Ovary (tissue), 10 donors: ENCODE results near the gene FSD1. TPM values are rescaled to one million over a fixed set of nuclear protein-coding genes. Genes with fewer than 3 reads are reported as not detected.

Experiments
- DNase-seq, 5 donors: peaks; one replicate each; pipeline ENCODE4 v3.0.0-alpha.2; 2019 to 2020
- H3K27ac ChIP-seq, 2 donors: fragments of 200-600 bp; one replicate each; pipeline versions ENCODE4 v1.5.1 to v1.8.0; 2019 to 2022
- H3K27me3 ChIP-seq: fragments of 200-600 bp; one replicate; pipeline ENCODE4 v1.8.0; 2022
- H3K36me3 ChIP-seq: fragments of 200-600 bp; sonication (generic); one replicate; pipeline ENCODE4 v1.5.1; 2019
- H3K4me1 ChIP-seq: one replicate; pipeline ENCODE4 v1.8.1; 2013; ENCODE audit warnings: mild to moderate bottlenecking, moderate library complexity; ENCODE audit not compliant: insufficient read depth
- H3K4me3 ChIP-seq: fragments of 200-600 bp; sonication (generic); one replicate; pipeline ENCODE4 v1.5.1; 2017
- H3K9me3 ChIP-seq, 2 donors: fragments of 200-600 bp in 1 of 2; sonication (generic) in 1 of 2; one replicate each; pipeline versions ENCODE4 v1.5.1 to v1.8.1; 2013 to 2019; ENCODE audit warnings: mild to moderate bottlenecking in 1 of 2, moderate library complexity in 1 of 2
- CTCF ChIP-seq, 3 donors: fragments of 450-650 bp in 2 of 3; fragments of 200-600 bp in 1 of 3; IDR thresholded peaks; one replicate each; pipeline versions ENCODE4 v1.5.1 to v1.8.0; 2016 to 2022; ENCODE audit warnings: antibody characterized with exemption in 3 of 3, mild to moderate bottlenecking in 1 of 3
- EP300 ChIP-seq: sonication (generic); formaldehyde crosslinking; IDR thresholded peaks from one replicate; pipeline ENCODE4 v1.6.1; 2017; ENCODE audit warnings: antibody characterized with exemption
- POLR2A ChIP-seq: fragments of 450-650 bp; IDR thresholded peaks from one replicate; pipeline ENCODE4 v1.6.1; 2017; ENCODE audit warnings: antibody characterized with exemption, mild to moderate bottlenecking, moderate library complexity
- WGBS, 3 donors: extraction: QIAGEN DNeasy Blood & Tissue Kit in 1 of 3; methylation state at CpG; one replicate each; pipeline versions ENCODE4 v1.1.5 to v1.1.7; 2013 to 2017; 5-methylcytosine and 5-hydroxymethylcytosine counted together
- intact Hi-C, 4 donors: fragments of 100-400 bp; cut with DNase I; formaldehyde crosslinking; loops; one replicate each; pipeline versions ENCODE4 v1.11.0 to v1.15.1; 2022 to 2023
- long read RNA-seq, 3 donors: library from polyadenylated mRNA in 2 of 3; unstranded in 2 of 3; transcript quantifications; one replicate each; pipeline ENCODE4 v2.0.0 and lab custom pipeline, GENCODE V29; 2021 to 2026
- polyA plus RNA-seq, 2 donors: library from polyadenylated mRNA; stranded (reverse); fragments of 200-250 nt in 1 of 2; fragments of 350-450 nt in 1 of 2; fragmentation: Illumina TruSeq in 1 of 2; extraction: RNeasy Lipid Tissue Mini Kit (QIAGEN cat#74804) in 1 of 2; gene quantifications; one replicate each; pipeline ENCODE4 v1.2.3, GENCODE V29; 2013 to 2014
- total RNA-seq, 7 donors: library from RNA; depleted of rRNA in 2 of 7; stranded (reverse); fragments of >200 nt in 2 of 7; fragmentation: NEBNext Ultra II Directional in 3 of 7; extraction: Animal tissue kit (Norgen Biotek cat#: 25700) in 3 of 7; gene quantifications; one replicate each; pipeline versions ENCODE4 v1.1.0 to v1.2.4, GENCODE V29; 2016 to 2023
- donor health status: DM: no; HTN: no; CAD: no; lungs with moderate emphysema.
- donor health status: DM: no; HTN: no; CAD: no.
- donor health status: Bipolar disorder and iron deficiency.
- donor health status: DM: yes; HTN: yes; CAD: no.
- donor health status: DM: no; HTN: no; CAD: no.
- donor health status: DM: yes; HTN: yes; CAD: no.

The FSD1 gene
- total RNA-seq (under 1 TPM in 2 of 7 donors, not detected in 5; 0.11 to 0.18 TPM), polyA plus RNA-seq (under 1 TPM in 1 of 2 donors, not detected in 1; 0.48 TPM)
- long read RNA-seq, donor 1, partial matches to known transcripts = 0 of 1 reads
- long read RNA-seq, donor 1, other reads (novel, unspliced or antisense) = 1 of 1 reads
- long read RNA-seq, donor 2, transcript FSD1-201 (13 exons, 1,831 nt) = major isoform, 7 of 9 reads
- long read RNA-seq, donor 2, partial matches to known transcripts = 0 of 9 reads
- long read RNA-seq, donor 2, other reads (novel, unspliced or antisense) = 0 of 9 reads
- long read RNA-seq, donor 3 = 0 reads

- no peaks in the 10 kb centered on the region for H3K4me1 ChIP-seq
- H3K36me3 ChIP-seq = no peaks in the 10 kb centered on the region
- no peak within 1 kb of the TSS for H3K27ac ChIP-seq
- TF ChIP-seq CTCF (IDR thresholded peaks at IDR 0.05) (no peak), EP300 (no peak), POLR2A (no peak)
- intact Hi-C loops = no loop called here
- H3K4me3 ChIP-seq = no peak within 1 kb of the TSS
- DNase-seq = peak in 2 of 5 donors; percentile 51
- no peaks in the 10 kb centered on the region for H3K27me3 ChIP-seq
- no peaks in the 10 kb centered on the region for H3K9me3 ChIP-seq
- 4 to 5% (median 5%) methylated on average over 20 to 63 of the region's 63 CpGs for WGBS, 3 donors
Observed at GRCh38 chr19:4304538-4305256, at the start of gene FSD1. FSD1 (plus strand) TSS chr19:4304598; CDS start chr19:4304747, 149 bp downstream.

GRCh38 chr19:4256563-4256962 lies 47.8 kb upstream of the FSD1 start:
- Histone ChIP-seq H3K4me3 (no peak overlapping the region), H3K36me3 (peaks cover 4% of the 10 kb centered on the region), H3K4me1 (no peaks in the 10 kb centered on the region), H3K27ac (no peak overlapping the region), H3K9me3 (peaks cover 0 to 10% of the 10 kb centered on the region in 2 donors), H3K27me3 (no peaks in the 10 kb centered on the region)
- TF ChIP-seq EP300 = no peak
- no peak for TF ChIP-seq CTCF (IDR thresholded peaks at IDR 0.05)
- no peak for TF ChIP-seq POLR2A
- intact Hi-C loops = no loop called here
- WGBS, 3 donors = 97 to 100% (median 98%) methylated on average over 4 of the region's 4 CpGs
- DNase-seq = no peak

GRCh38 chr19:4257025-4257424 lies 47.4 kb upstream of the FSD1 start:
- Histone ChIP-seq H3K36me3 (peaks cover 4% of the 10 kb centered on the region), H3K27me3 (no peaks in the 10 kb centered on the region), H3K9me3 (peaks cover 0 to 10% of the 10 kb centered on the region in 2 donors), H3K27ac (no peak overlapping the region), H3K4me1 (no peaks in the 10 kb centered on the region), H3K4me3 (no peak overlapping the region)
- TF ChIP-seq CTCF (IDR thresholded peaks at IDR 0.05) = no peak
- no peak for TF ChIP-seq EP300
- TF ChIP-seq POLR2A = no peak
- WGBS, 3 donors = 79 to 88% (median 84%) methylated on average over 6 of the region's 6 CpGs
- intact Hi-C loops = no loop called here
- no peak for DNase-seq

GRCh38 chr19:4258181-4258580 lies 46.2 kb upstream of the FSD1 start:
- Histone ChIP-seq H3K4me1 (no peaks in the 10 kb centered on the region), H3K27ac (no peak overlapping the region), H3K4me3 (no peak overlapping the region), H3K9me3 (peaks cover 0 to 10% of the 10 kb centered on the region in 2 donors), H3K27me3 (no peaks in the 10 kb centered on the region), H3K36me3 (peaks cover 4% of the 10 kb centered on the region)
- no peak for DNase-seq
- intact Hi-C loops = no loop called here
- TF ChIP-seq POLR2A (no peak), EP300 (no peak), CTCF (IDR thresholded peaks at IDR 0.05) (no peak)
- WGBS, 3 donors = 90 to 91% (median 90%) methylated on average over 28 of the region's 28 CpGs
